ENCODE data around the gene PPARGC1A.

GRCh38 chr4:23754688-23755087 lies 135.2 kb downstream of the PPARGC1A start:
- TF ChIP-seq CTCF (IDR thresholded peaks at IDR 0.05) (no peak), EZH2 (IDR thresholded peaks at IDR 0.05; ENCODE audit: borderline replicate concordance, insufficient read depth, low read depth, low read length, poor library complexity, severe bottlenecking) (no peak)

All from B cell (primary cell).